ENCODE measurements around the gene HORMAD1. TPM values are rescaled to one million over a fixed set of nuclear protein-coding genes. Genes with fewer than 3 reads are reported as not detected.

HORMAD1 gene
- total RNA-seq, 2 experiments from 2014 or later: not detected

- no peak for DNase-seq
- ChIA-PET POLR2A (interaction anchor here (0.6 to 1.4 kb wide), 6 partner anchors 10 to 134 kb away, joined by 3 to 6 read pairs (median 4); partner anchors contain the start of genes ENSA and MCL1), CTCF (interaction anchor here (0.6 to 2.3 kb wide), 8 partner anchors 12 to 298 kb away, joined by 3 to 24 read pairs (median 4); no protein-coding TSS in a partner anchor)
- intact Hi-C loops (cut with micrococcal nuclease): loop anchor here (2.0 to 10.0 kb wide), 4 partner anchors 68 to 180 kb away; partner anchors contain the start of genes ARNT, CTSS and ENSA
- peaks cover 11% of the 10 kb centered on the region for H3K36me3 Mint-ChIP-seq
- peak overlapping the region; percentile 96 for H3K4me3 Mint-ChIP-seq
- peak overlapping the region; percentile 84 for H3K27ac Mint-ChIP-seq
- no peaks in the 10 kb centered on the region for H3K27me3 Mint-ChIP-seq
- no peaks in the 10 kb centered on the region for H3K9me3 Mint-ChIP-seq
- H3K4me1 Mint-ChIP-seq (ENCODE audit: low read depth): peaks cover 28% of the 10 kb centered on the region
Measured at GRCh38 chr1:150696590-150696989, 24.1 kb downstream of the HORMAD1 start.

GRCh38 chr1:150696162-150696561 is 24.5 kb downstream of the HORMAD1 start:
- intact Hi-C loops (cut with micrococcal nuclease): loop anchor here (2.0 to 10.0 kb wide), 4 partner anchors 67 to 181 kb away; partner anchors contain the start of genes ARNT, CTSS and ENSA
- ChIA-PET POLR2A (interaction anchor here (1.4 kb wide), 2 partner anchors 67 to 134 kb away, joined by 3 to 4 read pairs; partner anchors contain the start of gene ENSA), CTCF (interaction anchor here (0.6 to 2.3 kb wide), 6 partner anchors 76 to 284 kb away, joined by 3 to 24 read pairs (median 6); no protein-coding TSS in a partner anchor)
- Mint-ChIP-seq H3K4me3 (peak overlapping the region; percentile 96), H3K4me1 (ENCODE audit: low read depth) (peaks cover 30% of the 10 kb centered on the region), H3K9me3 (no peaks in the 10 kb centered on the region), H3K36me3 (peaks cover 13% of the 10 kb centered on the region), H3K27me3 (no peaks in the 10 kb centered on the region), H3K27ac (peak overlapping the region; percentile 39)
- no peak for DNase-seq

- Mint-ChIP-seq H3K4me3 (peak overlapping the region; percentile 43), H3K9me3 (no peaks in the 10 kb centered on the region), H3K27ac (peak overlapping the region; percentile 38), H3K4me1 (ENCODE audit: low read depth) (peaks cover 30% of the 10 kb centered on the region), H3K36me3 (peaks cover 13% of the 10 kb centered on the region), H3K27me3 (no peaks in the 10 kb centered on the region)
- ChIA-PET POLR2A (no interaction called here), CTCF (no interaction called here)
- intact Hi-C loops (cut with micrococcal nuclease): loop anchor here (10.0 kb wide), 1 partner anchor 69 kb away; the partner anchor contains the start of gene CTSS
- DNase-seq: no peak
Measured at GRCh38 chr1:150695561-150695960, 25.1 kb downstream of the HORMAD1 start.

- no peak for DNase-seq
- intact Hi-C loops (cut with micrococcal nuclease): loop anchor here (10.0 kb wide), 1 partner anchor 72 kb away; the partner anchor contains the start of gene CTSS
- CTCF ChIA-PET: interaction anchor here (1.3 kb wide), 1 partner anchor 9 kb away, joined by 5 read pairs; no protein-coding TSS in a partner anchor
- Mint-ChIP-seq H3K9me3 (no peaks in the 10 kb centered on the region), H3K27ac (no peak overlapping the region), H3K4me1 (ENCODE audit: low read depth) (peaks cover 30% of the 10 kb centered on the region), H3K27me3 (no peaks in the 10 kb centered on the region), H3K4me3 (no peak overlapping the region), H3K36me3 (peaks cover 13% of the 10 kb centered on the region)
- POLR2A ChIA-PET: no interaction called here
Measured at GRCh38 chr1:150692720-150693119, 28.0 kb downstream of the HORMAD1 start.

GRCh38 chr1:150688763-150689162 is 31.9 kb downstream of the HORMAD1 start:
- DNase-seq: no peak
- Mint-ChIP-seq H3K4me1 (ENCODE audit: low read depth) (peaks cover 17% of the 10 kb centered on the region), H3K27me3 (no peaks in the 10 kb centered on the region), H3K36me3 (peaks cover 9% of the 10 kb centered on the region), H3K9me3 (no peaks in the 10 kb centered on the region), H3K4me3 (no peak overlapping the region), H3K27ac (no peak overlapping the region)
- CTCF ChIA-PET: no interaction called here
- POLR2A ChIA-PET: no interaction called here
- intact Hi-C loops (cut with micrococcal nuclease): no loop called here

- DNase-seq: no peak
- H3K9me3 Mint-ChIP-seq: no peaks in the 10 kb centered on the region
- H3K27ac Mint-ChIP-seq: no peak overlapping the region
- H3K4me3 Mint-ChIP-seq: no peak overlapping the region
- peaks cover 6% of the 10 kb centered on the region for H3K36me3 Mint-ChIP-seq
- POLR2A ChIA-PET: interaction anchor here (1.3 kb wide), 1 partner anchor 11 kb away, joined by 6 read pairs; the partner anchor contains the start of gene GOLPH3L
- H3K4me1 Mint-ChIP-seq (ENCODE audit: low read depth): peaks cover 12% of the 10 kb centered on the region
- H3K27me3 Mint-ChIP-seq: no peaks in the 10 kb centered on the region
- CTCF ChIA-PET: no interaction called here
- intact Hi-C loops (cut with micrococcal nuclease): no loop called here
Measured at GRCh38 chr1:150686275-150686674, 34.4 kb downstream of the HORMAD1 start.

- no peak overlapping the region for H3K27ac Mint-ChIP-seq
- CTCF ChIA-PET: interaction anchor here (1.4 kb wide), 1 partner anchor 151 kb away, joined by 5 read pairs; no protein-coding TSS in a partner anchor
- POLR2A ChIA-PET: interaction anchor here (1.2 kb wide), 1 partner anchor 123 kb away, joined by 4 read pairs; no protein-coding TSS in a partner anchor
- intact Hi-C loops (cut with micrococcal nuclease): no loop called here
- no peak for DNase-seq
- peaks cover 7% of the 10 kb centered on the region for H3K36me3 Mint-ChIP-seq
- peaks cover 10% of the 10 kb centered on the region for H3K4me1 Mint-ChIP-seq (ENCODE audit: low read depth)
- no peak overlapping the region for H3K4me3 Mint-ChIP-seq
- H3K27me3 Mint-ChIP-seq: no peaks in the 10 kb centered on the region
- H3K9me3 Mint-ChIP-seq: no peaks in the 10 kb centered on the region
Measured at GRCh38 chr1:150683914-150684313, 36.8 kb downstream of the HORMAD1 start.

GRCh38 chr1:150678988-150679387 is 41.7 kb downstream of the HORMAD1 start:
- CTCF ChIA-PET: interaction anchor here (1.4 kb wide), 1 partner anchor 118 kb away, joined by 3 read pairs; no protein-coding TSS in a partner anchor
- intact Hi-C loops (cut with micrococcal nuclease): no loop called here
- Mint-ChIP-seq H3K27me3 (no peaks in the 10 kb centered on the region), H3K27ac (no peak overlapping the region), H3K4me3 (no peak overlapping the region), H3K9me3 (no peaks in the 10 kb centered on the region), H3K4me1 (ENCODE audit: low read depth) (peaks cover 12% of the 10 kb centered on the region), H3K36me3 (peaks cover 8% of the 10 kb centered on the region)
- POLR2A ChIA-PET: no interaction called here
- no peak for DNase-seq

GRCh38 chr1:150674881-150675280 is 45.8 kb downstream of the HORMAD1 start:
- CTCF ChIA-PET: no interaction called here
- POLR2A ChIA-PET: no interaction called here

GRCh38 chr1:150663321-150663720 is 57.4 kb downstream of the HORMAD1 start:
- Mint-ChIP-seq H3K4me3 (no peak overlapping the region), H3K4me1 (ENCODE audit: low read depth) (peaks cover 2% of the 10 kb centered on the region), H3K27me3 (no peaks in the 10 kb centered on the region), H3K36me3 (peaks cover 14% of the 10 kb centered on the region), H3K9me3 (no peaks in the 10 kb centered on the region), H3K27ac (no peak overlapping the region)
- intact Hi-C loops (cut with micrococcal nuclease): no loop called here
- ChIA-PET POLR2A (interaction anchor here (1.0 kb wide), 1 partner anchor 34 kb away, joined by 3 read pairs; the partner anchor contains the start of gene ENSA), CTCF (interaction anchor here (0.7 kb wide), 1 partner anchor 362 kb away, joined by 3 read pairs; no protein-coding TSS in a partner anchor)
- DNase-seq: no peak

More at GRCh38 chr1:150674881-150675280, 45.8 kb downstream of the HORMAD1 start:
- H3K4me1 Mint-ChIP-seq (ENCODE audit: low read depth): peaks cover 5% of the 10 kb centered on the region
- intact Hi-C loops (cut with micrococcal nuclease): no loop called here
- H3K27ac Mint-ChIP-seq: no peak overlapping the region
- H3K9me3 Mint-ChIP-seq: no peaks in the 10 kb centered on the region
- no peak overlapping the region for H3K4me3 Mint-ChIP-seq
- H3K27me3 Mint-ChIP-seq: no peaks in the 10 kb centered on the region
- peaks cover 1% of the 10 kb centered on the region for H3K36me3 Mint-ChIP-seq
- no peak for DNase-seq

- Mint-ChIP-seq H3K9me3 (no peaks in the 10 kb centered on the region), H3K36me3 (peaks cover 15% of the 10 kb centered on the region), H3K4me3 (no peak overlapping the region), H3K4me1 (ENCODE audit: low read depth) (peaks cover 2% of the 10 kb centered on the region), H3K27me3 (no peaks in the 10 kb centered on the region), H3K27ac (no peak overlapping the region)
- DNase-seq: no peak
- ChIA-PET POLR2A (interaction anchor here (1.0 kb wide), 1 partner anchor 33 kb away, joined by 3 read pairs; the partner anchor contains the start of gene ENSA), CTCF (no interaction called here)
- intact Hi-C loops (cut with micrococcal nuclease): no loop called here
Measured at GRCh38 chr1:150662811-150663210, 57.9 kb downstream of the HORMAD1 start.

GRCh38 chr1:150661156-150661555 is 59.5 kb downstream of the HORMAD1 start:
- ChIA-PET POLR2A (no interaction called here), CTCF (no interaction called here)
- DNase-seq: no peak
- H3K27me3 Mint-ChIP-seq: no peaks in the 10 kb centered on the region
- H3K9me3 Mint-ChIP-seq: no peaks in the 10 kb centered on the region
- no peak overlapping the region for H3K4me3 Mint-ChIP-seq
- H3K27ac Mint-ChIP-seq: no peak overlapping the region
- intact Hi-C loops (cut with micrococcal nuclease): no loop called here
- H3K4me1 Mint-ChIP-seq (ENCODE audit: low read depth): peaks cover 2% of the 10 kb centered on the region
- H3K36me3 Mint-ChIP-seq: peaks cover 15% of the 10 kb centered on the region
